Epithelial cell of proximal tubule (primary cell): ENCODE measurements around the gene ICOS. TPM values are rescaled to one million over a fixed set of nuclear protein-coding genes. Genes with fewer than 3 reads are reported as not detected.

Experiments used
- DNase-seq: peaks from one replicate; pipeline ENCODE4 v3.0.0-alpha.2; 2011; ENCODE audit warnings: low read depth
- H3K4me3 ChIP-seq: 2 replicates; pipeline ENCODE4 v1.5.1; 2011; ENCODE audit warnings: low read depth, mild to moderate bottlenecking, low read length
- CTCF ChIP-seq: conservative IDR thresholded peaks from 2 replicates; pipeline ENCODE4 v1.5.1; 2012; ENCODE audit warnings: low read depth, mild to moderate bottlenecking, low read length
- total RNA-seq: library from RNA; depleted of rRNA; stranded (reverse); fragments of >200 nt; gene quantifications from 2 replicates; pipeline ENCODE4 v1.2.3, GENCODE V29; 2015

ICOS gene
- total RNA-seq, result not detected in 2 replicates

GRCh38 chr2:203936535-203936934, at the start of gene ICOS:
Gene ICOS (plus strand): TSS chr2:203936763. CDS start chr2:203936815, 52 bp downstream.
- TF ChIP-seq CTCF, result no peak
- no peak within 1 kb of the TSS for H3K4me3 ChIP-seq
- DNase-seq, result no peak

GRCh38 chr2:203887677-203888076, 48.9 kb upstream of the ICOS start:
- TF ChIP-seq CTCF, result no peak

GRCh38 chr2:203889542-203889941, 47.0 kb upstream of the ICOS start:
- TF ChIP-seq CTCF, result no peak
- no peak overlapping the region for H3K4me3 ChIP-seq
- no peak for DNase-seq

More at GRCh38 chr2:203887677-203888076, 48.9 kb upstream of the ICOS start:
- H3K4me3 ChIP-seq, result no peak overlapping the region
- no peak for DNase-seq

- no peak for DNase-seq
- H3K4me3 ChIP-seq, result no peak overlapping the region
- TF ChIP-seq CTCF, result no peak
Measured at GRCh38 chr2:203889944-203890343, 46.6 kb upstream of the ICOS start.

- H3K4me3 ChIP-seq, result no peak overlapping the region
- no peak for TF ChIP-seq CTCF
- DNase-seq, result no peak
Measured at GRCh38 chr2:203890733-203891132, 45.8 kb upstream of the ICOS start.

- DNase-seq, result peak; percentile 9
- TF ChIP-seq CTCF, result no peak
- no peak overlapping the region for H3K4me3 ChIP-seq
Measured at GRCh38 chr2:203891474-203891873, 45.1 kb upstream of the ICOS start.

- no peak for DNase-seq
- no peak overlapping the region for H3K4me3 ChIP-seq
- no peak for TF ChIP-seq CTCF
Measured at GRCh38 chr2:203892207-203892606, 44.4 kb upstream of the ICOS start.
